ENCODE results near the gene HKDC1.

GRCh38 chr10:69272624-69273023 is 52.5 kb downstream of the HKDC1 start:
- TF ChIP-seq EP300 (IDR thresholded peaks at IDR 0.05): no peak
- TF ChIP-seq CTCF (IDR thresholded peaks at IDR 0.05): no peak
- TF ChIP-seq POLR2A (IDR thresholded peaks at IDR 0.05): no peak

All from suprapubic skin (tissue), 3 donors.